SKM-1 treated with dmso at 0.1 percent for 144 hours (cell line): ENCODE data around the gene HDAC4.
"Not testable (repeated sequence)": the region's sequence is repeated elsewhere in the genome, so short reads cannot be mapped to it uniquely, and the experiment has no call there.

Experiments
- DNase-seq: peaks from one replicate; lab custom pipeline; 2025; ENCODE audit not compliant: unreplicated experiment; lab: John Stamatoyannopoulos, UW

Gene HDAC4

GRCh38 chr2:239180526-239181073 is 220.2 kb downstream of the HDAC4 start:
- DNase-seq, result no peak

GRCh38 chr2:239179851-239180371 is 220.9 kb downstream of the HDAC4 start:
- no peak for DNase-seq

GRCh38 chr2:239178954-239179353 is 221.9 kb downstream of the HDAC4 start:
- DNase-seq, result no peak

- no peak for DNase-seq
Measured at GRCh38 chr2:239178484-239178883, 222.3 kb downstream of the HDAC4 start.

GRCh38 chr2:239177908-239178307 is 222.9 kb downstream of the HDAC4 start:
- DNase-seq, result no peak

- no peak for DNase-seq
Measured at GRCh38 chr2:239177325-239177724, 223.5 kb downstream of the HDAC4 start.

GRCh38 chr2:239176138-239176803 is 224.5 kb downstream of the HDAC4 start:
- DNase-seq, result not testable (repeated sequence)

- DNase-seq, result no peak
Measured at GRCh38 chr2:239175181-239175580, 225.6 kb downstream of the HDAC4 start.

- DNase-seq, result no peak
Measured at GRCh38 chr2:239173301-239173700, 227.5 kb downstream of the HDAC4 start.

- DNase-seq, result no peak
Measured at GRCh38 chr2:239171643-239172042, 229.2 kb downstream of the HDAC4 start.

GRCh38 chr2:239169311-239170048 is 231.3 kb downstream of the HDAC4 start:
- no peak for DNase-seq

- DNase-seq, result no peak
Measured at GRCh38 chr2:239168575-239168974, 232.2 kb downstream of the HDAC4 start.

GRCh38 chr2:239167766-239168444 is 232.9 kb downstream of the HDAC4 start:
- no peak for DNase-seq

- no peak for DNase-seq
Measured at GRCh38 chr2:239167011-239167673, 233.7 kb downstream of the HDAC4 start.

- no peak for DNase-seq
Measured at GRCh38 chr2:239166201-239166834, 234.5 kb downstream of the HDAC4 start.

GRCh38 chr2:239165206-239165831 is 235.5 kb downstream of the HDAC4 start:
- DNase-seq, result no peak

GRCh38 chr2:239164335-239164871 is 236.4 kb downstream of the HDAC4 start:
- no peak for DNase-seq

GRCh38 chr2:239163688-239164334 is 237.0 kb downstream of the HDAC4 start:
- DNase-seq, result no peak

GRCh38 chr2:239162976-239163687 is 237.7 kb downstream of the HDAC4 start:
- no peak for DNase-seq
